ENCODE results near the gene SLX4.
A peak's percentile ranks its signal among the peaks of the same experiment; 100 is the strongest.
"Not testable (repeated sequence)": the region's sequence is repeated elsewhere in the genome, so short reads cannot be mapped to it uniquely, and the experiment has no call there.

The SLX4 gene

DNA sequence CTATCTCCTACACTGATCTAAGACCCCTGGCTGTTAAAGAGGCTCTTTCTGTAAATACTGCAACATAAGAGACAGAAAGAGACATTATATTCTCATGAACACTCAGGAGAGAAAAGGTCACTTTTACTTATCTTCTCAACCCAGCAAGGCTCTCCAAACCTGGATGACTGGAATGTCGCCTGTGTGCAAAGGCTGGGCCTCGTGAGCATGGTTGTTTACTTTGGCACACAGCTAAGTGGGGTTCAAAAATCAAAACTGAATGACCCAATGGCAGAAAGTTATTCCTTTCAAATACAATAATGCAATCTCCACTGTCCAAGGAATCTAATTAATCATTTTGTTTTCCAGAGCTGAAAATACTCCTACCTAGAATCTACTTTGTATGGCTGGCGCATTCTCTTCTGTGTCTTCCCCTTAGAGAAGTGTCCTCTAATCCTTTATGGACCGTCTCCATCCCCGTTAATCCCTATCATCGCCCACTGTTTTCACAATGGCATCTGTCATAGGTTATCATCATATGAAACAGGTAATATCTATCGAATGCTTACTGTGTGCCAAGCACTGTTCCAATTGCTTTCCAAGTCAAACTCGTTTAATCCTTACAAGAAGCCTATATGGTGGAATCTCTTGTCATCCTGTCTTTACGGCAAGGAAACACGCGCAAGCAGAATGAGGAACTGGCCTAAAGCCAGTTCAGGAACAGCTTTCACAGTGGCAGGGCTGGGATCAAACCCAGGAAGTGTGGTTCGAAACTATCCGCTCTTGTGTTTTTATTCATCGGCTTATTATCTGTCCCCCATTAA, 1.3 kb downstream of the SLX4 start:
- Histone ChIP-seq H3K4me1 (ENCODE audit: low read length) (peaks cover 14% of the 10 kb centered on the region), H3K4me3 (ENCODE audit: low read length) (peak overlapping the region; percentile 96), H2AFZ (ENCODE audit: low read length) (peak overlapping the region; percentile 95; the same call in 1 of the 2 replicates)

DNA sequence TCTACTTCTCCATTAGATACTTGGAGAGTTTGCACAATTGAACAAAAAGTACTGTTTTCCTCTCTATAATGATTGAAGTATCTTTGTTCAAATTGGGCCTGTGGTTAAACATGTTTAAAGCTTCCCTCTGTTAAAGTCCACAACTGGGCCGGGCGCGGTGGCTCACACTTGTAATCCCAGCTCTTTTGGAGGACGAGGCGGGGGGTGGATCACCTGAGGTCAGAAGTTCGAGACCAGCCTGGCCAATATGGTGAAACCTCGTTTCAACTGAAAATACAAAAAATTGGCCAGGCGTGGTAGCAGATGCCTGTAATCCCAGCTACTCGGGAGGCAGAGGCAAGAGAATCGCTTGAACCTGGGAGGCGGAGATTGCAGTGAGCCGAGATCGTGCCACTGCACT, 2.4 kb downstream of the SLX4 start:
- peaks cover 14% of the 10 kb centered on the region for H3K4me1 ChIP-seq (ENCODE audit: low read length)
- H3F3A ChIP-seq (ENCODE audit: insufficient read depth, low read length); H3K9me2 ChIP-seq (replicated peaks; ENCODE audit: insufficient read depth, low read length); H3K4me3 ChIP-seq (ENCODE audit: low read length); H3K27ac ChIP-seq (ENCODE audit: low read length); H3K4me2 ChIP-seq (ENCODE audit: low read depth, low read length); H4K20me1 ChIP-seq (ENCODE audit: insufficient read depth, low read length); H3K9ac ChIP-seq (ENCODE audit: low read length); H3K9me3 ChIP-seq (replicated peaks; ENCODE audit: insufficient read depth, low read length); H3K27me3 ChIP-seq (replicated peaks; ENCODE audit: insufficient read depth, low read length); H2AFZ ChIP-seq (ENCODE audit: low read length); DNase-seq; H3K36me3 ChIP-seq (replicated peaks; ENCODE audit: insufficient read depth, low read length): not testable (repeated sequence)
- H3K79me2 ChIP-seq (ENCODE audit: low read length): peaks cover 34% of the 10 kb centered on the region

More for the DNA sequence above, 1.3 kb downstream of the SLX4 start:
- H3K9me2 ChIP-seq (replicated peaks; ENCODE audit: insufficient read depth, low read length): no peaks in the 10 kb centered on the region
- peak overlapping the region; percentile 96 for H3K4me2 ChIP-seq (ENCODE audit: low read depth, low read length)
- no peak for DNase-seq
- no peaks in the 10 kb centered on the region for H3K9me3 ChIP-seq (replicated peaks; ENCODE audit: insufficient read depth, low read length)
- H4K20me1 ChIP-seq (ENCODE audit: insufficient read depth, low read length): no peaks in the 10 kb centered on the region
- TF ChIP-seq EZH2phosphoT487 (IDR thresholded peaks at IDR 0.05; ENCODE audit: low read length) (no peak), EZH2 (optimal IDR thresholded peaks at IDR 0.05; ENCODE audit: low read depth, low read length) (no peak)
- TF ChIP-seq, protein P1, sequence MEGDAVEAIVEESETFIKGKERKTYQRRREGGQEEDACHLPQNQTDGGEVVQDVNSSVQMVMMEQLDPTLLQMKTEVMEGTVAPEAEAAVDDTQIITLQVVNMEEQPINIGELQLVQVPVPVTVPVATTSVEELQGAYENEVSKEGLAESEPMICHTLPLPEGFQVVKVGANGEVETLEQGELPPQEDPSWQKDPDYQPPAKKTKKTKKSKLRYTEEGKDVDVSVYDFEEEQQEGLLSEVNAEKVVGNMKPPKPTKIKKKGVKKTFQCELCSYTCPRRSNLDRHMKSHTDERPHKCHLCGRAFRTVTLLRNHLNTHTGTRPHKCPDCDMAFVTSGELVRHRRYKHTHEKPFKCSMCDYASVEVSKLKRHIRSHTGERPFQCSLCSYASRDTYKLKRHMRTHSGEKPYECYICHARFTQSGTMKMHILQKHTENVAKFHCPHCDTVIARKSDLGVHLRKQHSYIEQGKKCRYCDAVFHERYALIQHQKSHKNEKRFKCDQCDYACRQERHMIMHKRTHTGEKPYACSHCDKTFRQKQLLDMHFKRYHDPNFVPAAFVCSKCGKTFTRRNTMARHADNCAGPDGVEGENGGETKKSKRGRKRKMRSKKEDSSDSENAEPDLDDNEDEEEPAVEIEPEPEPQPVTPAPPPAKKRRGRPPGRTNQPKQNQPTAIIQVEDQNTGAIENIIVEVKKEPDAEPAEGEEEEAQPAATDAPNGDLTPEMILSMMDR (IDR thresholded peaks at IDR 0.05; ENCODE audit: low read length): no peak
- peaks cover 45% of the 10 kb centered on the region for H3K79me2 ChIP-seq (ENCODE audit: low read length)
- no peaks in the 10 kb centered on the region for H3K36me3 ChIP-seq (replicated peaks; ENCODE audit: insufficient read depth, low read length)
- peaks cover 3% of the 10 kb centered on the region; the same call in 1 of the 2 replicates for H3F3A ChIP-seq (ENCODE audit: insufficient read depth, low read length)
- no peak overlapping the region for H3K27ac ChIP-seq (ENCODE audit: low read length)
- H3K9ac ChIP-seq (ENCODE audit: low read length): peak overlapping the region; percentile 88; the same call in 1 of the 2 replicates
- no peaks in the 10 kb centered on the region for H3K27me3 ChIP-seq (replicated peaks; ENCODE audit: insufficient read depth, low read length)

DNA sequence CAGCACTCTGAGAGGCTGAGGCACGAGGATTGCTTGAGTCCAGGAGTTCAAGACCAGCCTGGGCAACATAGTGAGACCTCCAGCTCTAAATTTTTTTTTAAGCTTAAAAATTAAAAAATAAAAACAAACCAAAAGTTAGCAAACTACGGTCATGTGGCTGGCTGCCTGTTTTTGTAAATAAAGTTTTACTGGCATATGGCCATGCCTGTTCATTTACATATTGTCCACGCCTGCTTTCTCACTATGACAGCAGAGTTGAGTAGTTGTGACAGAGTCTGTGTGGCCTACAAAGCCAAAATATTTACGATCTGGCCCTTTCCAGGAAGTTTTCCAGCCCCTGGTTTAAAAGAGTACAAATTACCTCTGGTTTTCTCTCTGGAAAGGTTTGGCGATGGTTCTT, 3.3 kb downstream of the SLX4 start:
- no peaks in the 10 kb centered on the region for H3K9me3 ChIP-seq (replicated peaks; ENCODE audit: insufficient read depth, low read length)
- no peak for TF ChIP-seq EZH2phosphoT487 (IDR thresholded peaks at IDR 0.05; ENCODE audit: low read length)
- TF ChIP-seq, protein P1 (IDR thresholded peaks at IDR 0.05; ENCODE audit: low read length): no peak
- no peak for TF ChIP-seq EZH2 (optimal IDR thresholded peaks at IDR 0.05; ENCODE audit: low read depth, low read length)
- peaks cover 25% of the 10 kb centered on the region for H3K79me2 ChIP-seq (ENCODE audit: low read length)
- H3K9me2 ChIP-seq (replicated peaks; ENCODE audit: insufficient read depth, low read length): no peaks in the 10 kb centered on the region
- H3K4me3 ChIP-seq (ENCODE audit: low read length): no peak overlapping the region
- H3F3A ChIP-seq (ENCODE audit: insufficient read depth, low read length): peaks cover 3% of the 10 kb centered on the region; the same call in 1 of the 2 replicates
- no peaks in the 10 kb centered on the region for H3K36me3 ChIP-seq (replicated peaks; ENCODE audit: insufficient read depth, low read length)
- no peak overlapping the region for H3K4me2 ChIP-seq (ENCODE audit: low read depth, low read length)
- peaks cover 12% of the 10 kb centered on the region for H3K4me1 ChIP-seq (ENCODE audit: low read length)
- H2AFZ ChIP-seq (ENCODE audit: low read length): no peak overlapping the region
- DNase-seq: no peak
- no peaks in the 10 kb centered on the region for H3K27me3 ChIP-seq (replicated peaks; ENCODE audit: insufficient read depth, low read length)
- H4K20me1 ChIP-seq (ENCODE audit: insufficient read depth, low read length): no peaks in the 10 kb centered on the region
- no peak overlapping the region for H3K27ac ChIP-seq (ENCODE audit: low read length)
- H3K9ac ChIP-seq (ENCODE audit: low read length): no peak overlapping the region

DNA sequence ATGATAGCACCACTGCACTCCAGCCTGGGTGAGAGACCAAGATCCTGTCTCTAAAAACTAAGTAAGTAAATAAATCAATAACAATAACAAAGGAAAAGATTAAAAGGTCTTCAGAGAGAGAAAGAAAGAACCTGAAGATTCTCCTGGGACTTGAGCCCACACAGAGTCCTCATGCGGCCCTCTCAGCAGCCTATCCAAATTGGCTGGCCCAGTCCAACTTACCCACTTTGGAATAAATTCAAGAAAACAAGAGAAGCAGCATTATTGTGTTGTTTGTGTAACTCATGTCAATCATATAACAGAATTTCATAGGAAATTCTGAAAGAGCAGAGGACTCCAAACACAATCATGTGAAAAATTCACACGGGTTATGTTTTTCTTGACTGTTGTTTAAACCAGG, 3.8 kb downstream of the SLX4 start:
- H3K9ac ChIP-seq (ENCODE audit: low read length): no peak overlapping the region
- H3K9me3 ChIP-seq (replicated peaks; ENCODE audit: insufficient read depth, low read length): no peaks in the 10 kb centered on the region

More for the DNA sequence above, 3.8 kb downstream of the SLX4 start:
- Histone ChIP-seq H3K4me1 (ENCODE audit: low read length) (peaks cover 8% of the 10 kb centered on the region), H3K27me3 (replicated peaks; ENCODE audit: insufficient read depth, low read length) (no peaks in the 10 kb centered on the region), H3K9me2 (replicated peaks; ENCODE audit: insufficient read depth, low read length) (no peaks in the 10 kb centered on the region), H3K79me2 (ENCODE audit: low read length) (peaks cover 21% of the 10 kb centered on the region), H3K4me3 (ENCODE audit: low read length) (no peak overlapping the region), H3F3A (ENCODE audit: insufficient read depth, low read length) (peaks cover 3% of the 10 kb centered on the region; the same call in 1 of the 2 replicates), H3K36me3 (replicated peaks; ENCODE audit: insufficient read depth, low read length) (no peaks in the 10 kb centered on the region), H3K4me2 (ENCODE audit: low read depth, low read length) (no peak overlapping the region), H2AFZ (ENCODE audit: low read length) (no peak overlapping the region), H3K27ac (ENCODE audit: low read length) (no peak overlapping the region), H4K20me1 (ENCODE audit: insufficient read depth, low read length) (no peaks in the 10 kb centered on the region)
- TF ChIP-seq EZH2phosphoT487 (IDR thresholded peaks at IDR 0.05; ENCODE audit: low read length) (no peak), EZH2 (optimal IDR thresholded peaks at IDR 0.05; ENCODE audit: low read depth, low read length) (no peak)
- TF ChIP-seq, protein P1 (IDR thresholded peaks at IDR 0.05; ENCODE audit: low read length): no peak
- DNase-seq: no peak

Data from MM.1S (cell line).